Endodermal cell (in vitro differentiated cells): ENCODE results near the gene TDRD3. TPM values are rescaled to one million over a fixed set of nuclear protein-coding genes. Genes with fewer than 3 reads are reported as not detected.

ENCODE experiments used
- DNase-seq: peaks from one replicate; pipeline ENCODE4 v3.0.0-alpha.2; 2017
- H3K27ac ChIP-seq: 2 replicates; pipeline ENCODE4 v1.5.1; 2013; ENCODE audit warnings: mild to moderate bottlenecking, low read depth, low read length, moderate library complexity
- H3K27me3 ChIP-seq: 2 replicates; pipeline ENCODE4 v1.6.1; 2013; ENCODE audit warnings: mild to moderate bottlenecking, low read length, moderate library complexity; ENCODE audit not compliant: insufficient read depth, control insufficient read depth, poor library complexity, severe bottlenecking
- H3K36me3 ChIP-seq: 2 replicates; pipeline ENCODE4 v1.7.0; 2013; ENCODE audit warnings: mild to moderate bottlenecking, low read length, moderate library complexity; ENCODE audit not compliant: control insufficient read depth, insufficient read depth
- H3K4me1 ChIP-seq: one replicate; pipeline ENCODE4 v1.7.0; 2013; ENCODE audit warnings: low read length; ENCODE audit not compliant: control insufficient read depth, insufficient read depth
- H3K4me3 ChIP-seq: 2 replicates; pipeline ENCODE4 v1.5.1; 2013; ENCODE audit warnings: mild to moderate bottlenecking, low read length, moderate library complexity
- H3K9ac ChIP-seq: 2 replicates; pipeline ENCODE4 v1.6.1; 2013; ENCODE audit warnings: mild to moderate bottlenecking, low read length, moderate library complexity; ENCODE audit not compliant: poor library complexity, severe bottlenecking; ENCODE audit errors: extremely low read depth
- H3K9me3 ChIP-seq: 2 replicates; pipeline ENCODE4 v1.6.1; 2013; ENCODE audit warnings: mild to moderate bottlenecking, low read length, moderate library complexity; ENCODE audit not compliant: control insufficient read depth
- H3K27ac Mint-ChIP-seq: 2 replicates; pipeline ENCODE4 v1.8.0; 2020; ENCODE audit warnings: mixed read lengths
- H3K27me3 Mint-ChIP-seq: 2 replicates; pipeline ENCODE4 v1.8.0; 2021; ENCODE audit warnings: mild to moderate bottlenecking, mixed read lengths; ENCODE audit not compliant: insufficient read depth
- H3K36me3 Mint-ChIP-seq: 2 replicates; pipeline ENCODE4 v1.8.0; 2020; ENCODE audit warnings: low read depth, mixed read lengths
- H3K4me1 Mint-ChIP-seq: 2 replicates; pipeline ENCODE4 v1.8.0; 2020; ENCODE audit warnings: mixed read lengths
- H3K4me3 Mint-ChIP-seq: 2 replicates; pipeline ENCODE4 v1.8.0; 2020; ENCODE audit warnings: mild to moderate bottlenecking, moderate library complexity, mixed read lengths
- H3K9me3 Mint-ChIP-seq: 2 replicates; pipeline ENCODE4 v1.8.0; 2020; ENCODE audit warnings: mild to moderate bottlenecking, mixed read lengths
- CTCF ChIP-seq: fragments of 200-600 bp; sonication (generic); conservative IDR thresholded peaks from 2 replicates; pipeline ENCODE4 v1.5.0; 2021; ENCODE audit warnings: antibody characterized with exemption, mild to moderate bottlenecking
- WGBS, 2 experiments: methylation state at CpG; one replicate each; pipeline versions ENCODE4 v1.1.5 to v1.1.7; 2013; ENCODE audit warnings: missing lambda C conversion rate in 2 of 2, mixed read lengths in 1 of 2; ENCODE audit not compliant: insufficient coverage in 1 of 2, insufficient read length in 1 of 2; 5-methylcytosine and 5-hydroxymethylcytosine counted together
- total RNA-seq, 2 donors: library from RNA; stranded (reverse); fragmentation: NEBNext Ultra II Directional in 1 of 2; extraction: Animal tissue kit (Norgen Biotek cat#: 25700) in 1 of 2; gene quantifications; 2 replicates in 1 of 2; 3 replicates in 1 of 2; pipeline ENCODE4 v1.2.1, GENCODE V29; 2021

Gene TDRD3
- total RNA-seq, 2 donors from 2014 or later, result 25.3 to 36.1 TPM

GRCh38 chr13:60392131-60392530 lies 4.9 kb upstream of the TDRD3 start:
- peak; percentile 62 for DNase-seq
- no peaks in the 10 kb centered on the region for H3K27me3 ChIP-seq
- H3K9ac ChIP-seq, result no peak overlapping the region
- no peaks in the 10 kb centered on the region for H3K36me3 ChIP-seq
- no peaks in the 10 kb centered on the region for H3K4me1 ChIP-seq
- H3K9me3 ChIP-seq, result no peaks in the 10 kb centered on the region
- peak overlapping the region; percentile 27 for H3K4me3 Mint-ChIP-seq
- WGBS, 2 experiments, result 62% methylated on average over 3 of the region's 3 CpGs; no CpG with 5 or more reads in 1 of the 2 experiments
- peaks cover 25% of the 10 kb centered on the region for H3K4me1 Mint-ChIP-seq
- H3K27ac Mint-ChIP-seq, result peak overlapping the region; percentile 3
- H3K27ac ChIP-seq, result no peak overlapping the region
- no peaks in the 10 kb centered on the region for H3K36me3 Mint-ChIP-seq
- no peaks in the 10 kb centered on the region for H3K9me3 Mint-ChIP-seq
- TF ChIP-seq CTCF, result no peak
- peak overlapping the region; percentile 50 for H3K4me3 ChIP-seq
- H3K27me3 Mint-ChIP-seq, result peaks cover 5% of the 10 kb centered on the region

- peak overlapping the region; percentile 97 for H3K27ac Mint-ChIP-seq
- Histone ChIP-seq H3K9ac (peak overlapping the region; percentile 59), H3K9me3 (no peaks in the 10 kb centered on the region), H3K4me1 (peaks cover 6% of the 10 kb centered on the region), H3K4me3 (peak overlapping the region; percentile 87), H3K27ac (peak overlapping the region; percentile 81), H3K36me3 (no peaks in the 10 kb centered on the region), H3K27me3 (no peaks in the 10 kb centered on the region)
- 0% methylated on average over 21 to 49 of the region's 49 CpGs for WGBS, 2 experiments
- no peaks in the 10 kb centered on the region for H3K9me3 Mint-ChIP-seq
- H3K4me3 Mint-ChIP-seq, result peak overlapping the region; percentile 82
- TF ChIP-seq CTCF, result no peak
- no peaks in the 10 kb centered on the region for H3K36me3 Mint-ChIP-seq
- H3K27me3 Mint-ChIP-seq, result no peaks in the 10 kb centered on the region
- peak; percentile 95 for DNase-seq
- H3K4me1 Mint-ChIP-seq, result peaks cover 43% of the 10 kb centered on the region
Observed at GRCh38 chr13:60395971-60396782, 843 bp upstream of the TDRD3 start.

DNA sequence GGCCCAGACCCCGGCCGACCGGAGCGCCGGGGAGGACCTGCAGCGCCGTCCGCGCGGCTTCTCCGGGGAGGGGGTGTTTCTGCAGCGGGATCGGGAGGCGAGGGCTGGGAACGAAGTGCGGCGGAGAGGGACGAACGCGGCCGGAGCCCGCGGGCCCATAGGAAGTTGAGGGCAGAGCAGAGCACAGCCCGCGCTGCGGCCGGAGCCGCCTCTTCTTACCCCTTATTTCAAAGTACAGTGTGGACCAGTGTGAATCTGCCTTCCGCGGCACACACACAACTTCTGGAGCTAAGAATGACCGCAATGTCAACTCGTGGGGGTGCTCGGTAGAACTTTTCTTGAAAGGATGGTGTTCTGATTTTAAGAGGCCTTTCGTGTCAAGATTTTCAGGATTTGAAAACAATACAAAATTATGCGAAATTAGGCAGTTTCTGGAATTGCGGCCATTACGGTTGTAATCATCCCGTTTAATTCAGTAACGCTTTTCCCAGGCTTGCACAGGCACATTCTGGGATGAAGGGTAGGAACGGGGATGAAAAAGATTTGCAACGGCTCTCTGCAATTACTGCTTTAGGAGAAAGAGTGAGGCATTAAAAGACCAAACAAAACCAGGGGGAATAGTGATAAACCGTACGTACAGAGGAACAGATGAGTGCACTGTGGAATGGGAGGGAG lies 821 bp downstream of the TDRD3 start:
- Mint-ChIP-seq H3K27me3 (peaks cover 2% of the 10 kb centered on the region), H3K27ac (peak overlapping the region; percentile 92), H3K9me3 (no peaks in the 10 kb centered on the region), H3K4me3 (peak overlapping the region; percentile 82), H3K36me3 (no peaks in the 10 kb centered on the region), H3K4me1 (peaks cover 38% of the 10 kb centered on the region)
- TF ChIP-seq CTCF, result no peak
- Histone ChIP-seq H3K4me3 (peak overlapping the region; percentile 87), H3K4me1 (peaks cover 11% of the 10 kb centered on the region), H3K9ac (peak overlapping the region; percentile 67), H3K36me3 (no peaks in the 10 kb centered on the region), H3K9me3 (no peaks in the 10 kb centered on the region), H3K27ac (peak overlapping the region; percentile 71), H3K27me3 (no peaks in the 10 kb centered on the region)
- WGBS, 2 experiments, result 2 to 5% methylated on average over 14 to 43 of the region's 43 CpGs
- DNase-seq, result peak; percentile 87
